ENCODE data around the gene HNRNPL.
"Not testable (repeated sequence)": the region's sequence is repeated elsewhere in the genome, so short reads cannot be mapped to it uniquely, and the experiment has no call there.

The HNRNPL gene

GRCh38 chr19:38803543-38803942 is 46.2 kb downstream of the HNRNPL start:
- Histone ChIP-seq H3K36me3 (ENCODE audit: control insufficient read depth, low read depth, low read length) (no peaks in the 10 kb centered on the region), H3K9me3 (ENCODE audit: control insufficient read depth, low read depth, low read length) (no peaks in the 10 kb centered on the region), H3K27me3 (ENCODE audit: control insufficient read depth, insufficient read depth, low read length) (no peaks in the 10 kb centered on the region), H3K4me1 (ENCODE audit: control insufficient read depth, low read depth, low read length) (no peaks in the 10 kb centered on the region), H3K9ac (ENCODE audit: low read length) (no peak overlapping the region), H3K27ac (ENCODE audit: low read length) (no peak overlapping the region), H3K4me3 (ENCODE audit: low read length) (no peak overlapping the region)

- no peak overlapping the region for H3K9ac ChIP-seq (ENCODE audit: low read length)
- no peaks in the 10 kb centered on the region for H3K36me3 ChIP-seq (ENCODE audit: control insufficient read depth, low read depth, low read length)
- no peak overlapping the region for H3K27ac ChIP-seq (ENCODE audit: low read length)
- no peaks in the 10 kb centered on the region for H3K9me3 ChIP-seq (ENCODE audit: control insufficient read depth, low read depth, low read length)
- no peak overlapping the region for H3K4me3 ChIP-seq (ENCODE audit: low read length)
- H3K27me3 ChIP-seq (ENCODE audit: control insufficient read depth, insufficient read depth, low read length), result no peaks in the 10 kb centered on the region
- H3K4me1 ChIP-seq (ENCODE audit: control insufficient read depth, low read depth, low read length), result no peaks in the 10 kb centered on the region
Measured at GRCh38 chr19:38801359-38802095, 48.3 kb downstream of the HNRNPL start.

DNA sequence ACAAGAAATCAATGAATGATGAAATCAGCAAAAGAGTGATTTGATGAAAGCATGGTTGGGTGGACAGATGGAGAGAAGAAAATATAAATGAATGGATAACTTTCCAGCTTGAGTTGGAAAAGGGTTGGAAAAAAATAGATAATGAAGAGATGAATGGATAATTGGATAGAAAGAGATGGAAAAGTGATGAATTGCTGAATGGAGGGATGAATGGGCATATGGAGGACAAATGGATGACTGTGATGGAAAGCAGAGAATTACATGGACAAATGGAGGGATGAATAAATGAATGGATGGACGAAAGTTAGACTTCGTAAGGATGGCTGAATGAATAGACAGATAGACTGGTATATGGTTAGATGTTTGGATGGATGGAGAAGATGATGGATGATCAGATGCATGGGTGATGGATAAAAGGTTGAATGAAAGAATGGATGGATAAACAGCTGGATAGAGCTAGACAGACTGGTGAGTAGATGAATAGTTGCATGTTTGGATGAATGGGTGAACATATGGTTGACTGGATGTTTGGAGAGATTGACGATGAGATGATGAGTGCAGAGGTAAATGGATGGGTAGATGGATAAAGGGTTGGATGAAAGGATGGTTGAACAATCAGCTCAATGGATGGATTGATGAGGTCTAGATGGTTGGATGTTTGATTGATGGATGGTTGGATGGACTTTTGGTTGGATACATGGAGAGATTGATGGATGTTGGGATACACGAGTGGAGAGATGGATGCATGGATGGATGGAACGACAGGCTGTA is 49.0 kb downstream of the HNRNPL start:
- no peak overlapping the region for H3K27ac ChIP-seq (ENCODE audit: low read length)
- H3K4me3 ChIP-seq (ENCODE audit: low read length), result no peak overlapping the region
- no peak overlapping the region for H3K9ac ChIP-seq (ENCODE audit: low read length)
- no peaks in the 10 kb centered on the region for H3K9me3 ChIP-seq (ENCODE audit: control insufficient read depth, low read depth, low read length)
- no peaks in the 10 kb centered on the region for H3K4me1 ChIP-seq (ENCODE audit: control insufficient read depth, low read depth, low read length)
- H3K27me3 ChIP-seq (ENCODE audit: control insufficient read depth, insufficient read depth, low read length), result no peaks in the 10 kb centered on the region
- no peaks in the 10 kb centered on the region for H3K36me3 ChIP-seq (ENCODE audit: control insufficient read depth, low read depth, low read length)

DNA sequence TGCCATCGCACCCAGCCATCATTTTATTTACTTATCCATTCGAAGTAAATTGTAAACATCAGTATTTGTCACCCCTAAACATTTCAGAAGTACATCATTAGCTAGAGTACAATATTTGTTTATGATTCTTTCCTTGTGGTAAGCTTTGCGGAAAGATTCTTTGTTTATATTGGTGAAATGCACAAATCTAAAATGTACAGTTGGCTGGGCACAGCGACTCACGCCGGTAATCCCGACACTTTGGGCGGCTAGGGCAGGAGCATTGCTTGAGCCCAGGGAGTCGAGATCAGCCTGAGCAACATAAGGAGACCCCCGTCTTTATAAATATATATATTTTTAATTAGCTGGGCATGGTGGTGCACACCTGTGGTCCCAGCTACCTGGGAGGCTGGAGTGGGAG is 50.7 kb downstream of the HNRNPL start:
- H3K36me3 ChIP-seq (ENCODE audit: control insufficient read depth, low read depth, low read length), result no peaks in the 10 kb centered on the region
- H3K4me3 ChIP-seq (ENCODE audit: low read length), result no peak overlapping the region
- H3K27ac ChIP-seq (ENCODE audit: low read length), result no peak overlapping the region
- no peaks in the 10 kb centered on the region for H3K27me3 ChIP-seq (ENCODE audit: control insufficient read depth, insufficient read depth, low read length)
- no peaks in the 10 kb centered on the region for H3K9me3 ChIP-seq (ENCODE audit: control insufficient read depth, low read depth, low read length)
- H3K9ac ChIP-seq (ENCODE audit: low read length), result no peak overlapping the region
- no peaks in the 10 kb centered on the region for H3K4me1 ChIP-seq (ENCODE audit: control insufficient read depth, low read depth, low read length)

DNA sequence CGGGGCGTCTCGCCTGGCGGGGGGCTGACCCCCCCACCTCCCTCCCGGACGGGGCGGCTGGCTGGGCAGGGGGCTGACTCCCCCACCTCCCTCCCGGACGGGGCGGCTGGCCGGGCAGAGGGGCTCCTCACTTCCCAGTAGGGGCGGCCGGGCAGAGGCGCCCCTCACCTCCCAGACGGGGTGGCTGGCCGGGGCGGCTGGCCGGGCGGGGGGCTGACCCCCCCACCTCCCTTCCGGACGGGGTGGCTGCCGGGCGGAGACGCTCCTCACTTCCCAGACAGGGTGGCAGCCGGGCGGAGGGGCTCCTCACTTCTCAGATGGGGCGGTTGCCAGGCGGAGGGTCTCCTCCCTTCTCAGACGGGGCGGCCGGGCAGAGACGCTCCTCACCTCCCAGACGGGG is 52.0 kb downstream of the HNRNPL start:
- not testable (repeated sequence) for H3K27ac ChIP-seq (ENCODE audit: low read length); H3K9ac ChIP-seq (ENCODE audit: low read length); H3K9me3 ChIP-seq (ENCODE audit: control insufficient read depth, low read depth, low read length); H3K36me3 ChIP-seq (ENCODE audit: control insufficient read depth, low read depth, low read length); H3K4me1 ChIP-seq (ENCODE audit: control insufficient read depth, low read depth, low read length); H3K4me3 ChIP-seq (ENCODE audit: low read length); H3K27me3 ChIP-seq (ENCODE audit: control insufficient read depth, insufficient read depth, low read length)

DNA sequence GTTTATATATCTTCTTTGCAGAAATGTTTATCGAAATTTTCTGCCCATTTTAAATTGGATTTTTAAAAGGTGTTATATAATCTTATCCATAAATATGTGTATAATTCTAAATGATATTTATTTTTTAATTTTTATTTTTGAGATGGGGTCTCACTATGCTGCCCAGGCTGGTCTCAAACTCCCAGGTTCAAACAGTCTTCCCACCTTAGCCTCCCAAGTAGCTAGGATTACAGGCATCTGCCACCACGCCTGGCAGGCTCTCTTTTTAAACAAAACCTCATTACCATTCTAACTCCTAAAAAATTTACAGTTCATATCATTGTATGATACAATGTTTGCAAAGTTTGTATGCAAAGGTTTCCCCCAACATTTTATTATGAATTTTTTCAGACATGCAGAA is 53.6 kb downstream of the HNRNPL start:
- Histone ChIP-seq H3K36me3 (ENCODE audit: control insufficient read depth, low read depth, low read length) (no peaks in the 10 kb centered on the region), H3K4me3 (ENCODE audit: low read length) (no peak overlapping the region), H3K27me3 (ENCODE audit: control insufficient read depth, insufficient read depth, low read length) (no peaks in the 10 kb centered on the region), H3K4me1 (ENCODE audit: control insufficient read depth, low read depth, low read length) (no peaks in the 10 kb centered on the region), H3K9ac (ENCODE audit: low read length) (no peak overlapping the region), H3K27ac (ENCODE audit: low read length) (no peak overlapping the region), H3K9me3 (ENCODE audit: control insufficient read depth, low read depth, low read length) (no peaks in the 10 kb centered on the region)

GRCh38 chr19:38795549-38795948 is 54.2 kb downstream of the HNRNPL start:
- Histone ChIP-seq H3K27me3 (ENCODE audit: control insufficient read depth, insufficient read depth, low read length) (no peaks in the 10 kb centered on the region), H3K4me1 (ENCODE audit: control insufficient read depth, low read depth, low read length) (no peaks in the 10 kb centered on the region), H3K4me3 (ENCODE audit: low read length) (no peak overlapping the region), H3K36me3 (ENCODE audit: control insufficient read depth, low read depth, low read length) (no peaks in the 10 kb centered on the region), H3K9me3 (ENCODE audit: control insufficient read depth, low read depth, low read length) (no peaks in the 10 kb centered on the region), H3K9ac (ENCODE audit: low read length) (no peak overlapping the region), H3K27ac (ENCODE audit: low read length) (no peak overlapping the region)

- Histone ChIP-seq H3K4me3 (ENCODE audit: low read length) (no peak overlapping the region), H3K27ac (ENCODE audit: low read length) (no peak overlapping the region)
Measured at GRCh38 chr19:38793671-38794070, 56.1 kb downstream of the HNRNPL start.

GRCh38 chr19:38793177-38793576 is 56.6 kb downstream of the HNRNPL start:
- Histone ChIP-seq H3K9me3 (ENCODE audit: control insufficient read depth, low read depth, low read length) (no peaks in the 10 kb centered on the region), H3K4me1 (ENCODE audit: control insufficient read depth, low read depth, low read length) (no peaks in the 10 kb centered on the region), H3K27ac (ENCODE audit: low read length) (no peak overlapping the region), H3K36me3 (ENCODE audit: control insufficient read depth, low read depth, low read length) (no peaks in the 10 kb centered on the region), H3K9ac (ENCODE audit: low read length) (no peak overlapping the region), H3K4me3 (ENCODE audit: low read length) (no peak overlapping the region), H3K27me3 (ENCODE audit: control insufficient read depth, insufficient read depth, low read length) (no peaks in the 10 kb centered on the region)

More at GRCh38 chr19:38793671-38794070, 56.1 kb downstream of the HNRNPL start:
- Histone ChIP-seq H3K9me3 (ENCODE audit: control insufficient read depth, low read depth, low read length) (no peaks in the 10 kb centered on the region), H3K9ac (ENCODE audit: low read length) (no peak overlapping the region), H3K4me1 (ENCODE audit: control insufficient read depth, low read depth, low read length) (no peaks in the 10 kb centered on the region), H3K36me3 (ENCODE audit: control insufficient read depth, low read depth, low read length) (no peaks in the 10 kb centered on the region), H3K27me3 (ENCODE audit: control insufficient read depth, insufficient read depth, low read length) (no peaks in the 10 kb centered on the region)

DNA sequence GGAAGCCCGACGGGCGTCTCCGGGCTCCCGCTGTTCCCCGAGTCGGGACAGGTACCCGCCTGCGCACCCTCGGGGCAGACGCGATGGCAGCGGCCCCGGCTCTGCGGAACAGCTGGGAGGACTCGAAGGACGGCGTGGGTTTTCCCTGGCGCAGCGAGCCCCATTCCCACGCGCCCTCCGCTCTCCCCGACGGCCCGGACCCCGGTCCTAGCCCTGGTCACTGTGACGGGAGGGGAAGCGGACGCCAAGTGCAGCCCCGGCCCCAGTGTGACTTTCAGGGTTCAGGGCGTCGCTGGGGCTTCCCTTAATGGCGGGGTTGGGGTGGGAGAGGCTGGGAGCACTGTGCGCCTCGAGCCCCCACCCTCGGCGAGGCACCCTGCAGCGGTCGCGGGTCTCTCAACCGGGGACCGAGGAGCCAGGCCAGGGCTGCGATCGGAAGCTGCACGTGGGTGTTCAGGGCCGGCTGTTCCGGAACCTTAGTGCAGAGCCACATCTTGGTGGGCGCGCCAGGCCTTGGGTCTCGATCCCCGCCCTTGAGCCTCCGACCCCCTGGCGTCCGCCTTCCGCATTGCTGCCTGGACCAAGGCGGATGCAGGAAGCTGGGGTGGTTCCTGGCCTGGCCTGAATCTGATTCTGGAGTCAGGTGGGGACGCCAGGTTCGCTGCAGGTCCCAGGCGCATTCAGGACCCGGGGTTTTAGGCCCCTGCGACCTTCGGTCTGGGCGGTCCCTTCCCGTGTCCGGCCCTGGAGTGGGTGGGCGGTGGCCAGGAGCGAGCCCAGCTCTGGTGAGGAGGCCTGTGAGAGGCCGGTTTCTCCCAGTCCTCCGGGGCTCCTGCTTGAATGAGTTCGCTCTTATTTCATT is 57.3 kb downstream of the HNRNPL start:
- H3K9ac ChIP-seq (ENCODE audit: low read length), result no peak overlapping the region
- H3K9me3 ChIP-seq (ENCODE audit: control insufficient read depth, low read depth, low read length), result no peaks in the 10 kb centered on the region
- H3K4me1 ChIP-seq (ENCODE audit: control insufficient read depth, low read depth, low read length), result no peaks in the 10 kb centered on the region
- no peak overlapping the region for H3K4me3 ChIP-seq (ENCODE audit: low read length)
- H3K36me3 ChIP-seq (ENCODE audit: control insufficient read depth, low read depth, low read length), result no peaks in the 10 kb centered on the region
- H3K27me3 ChIP-seq (ENCODE audit: control insufficient read depth, insufficient read depth, low read length), result no peaks in the 10 kb centered on the region
- H3K27ac ChIP-seq (ENCODE audit: low read length), result no peak overlapping the region

GRCh38 chr19:38791451-38792064 is 58.2 kb downstream of the HNRNPL start:
- not testable (repeated sequence) for H3K27ac ChIP-seq (ENCODE audit: low read length); H3K9me3 ChIP-seq (ENCODE audit: control insufficient read depth, low read depth, low read length); H3K36me3 ChIP-seq (ENCODE audit: control insufficient read depth, low read depth, low read length); H3K9ac ChIP-seq (ENCODE audit: low read length); H3K27me3 ChIP-seq (ENCODE audit: control insufficient read depth, insufficient read depth, low read length); H3K4me1 ChIP-seq (ENCODE audit: control insufficient read depth, low read depth, low read length); H3K4me3 ChIP-seq (ENCODE audit: low read length)
